GM12878 (cell line): ENCODE measurements around the gene DLK2. TPM values are rescaled to one million over a fixed set of nuclear protein-coding genes. Genes with fewer than 3 reads are reported as not detected.

Experiments used
- ATAC-seq: fragments of 200-7000 bp; cut with Tn5 transposase; 3 replicates; pipeline ENCODE4 v1.9.1; 2020; ENCODE audit warnings: mild to moderate bottlenecking, moderate library complexity
- BruUV-seq: library from RNA; stranded (reverse); fragments of 400-500 nt; replicated peaks from 2 replicates; lab custom pipeline; 2021; lab: Mats Ljungman, UMichigan
- CTCF ChIA-PET: fragments of 300-600 bp; sonication (Branson Sonifier 250); formaldehyde crosslinking; extraction: SDS; loops from one replicate; lab custom pipeline; 2021; ENCODE audit warnings: inconsistent platforms; lab: Yijun Ruan, JAX
- POLR2A ChIA-PET: fragments of 350-600 bp; formaldehyde crosslinking; extraction: SDS; loops from one replicate; lab custom pipeline; 2021; ENCODE audit warnings: inconsistent platforms; lab: Charles Lee
- RAD21 ChIA-PET: fragments of 300-600 bp; sonication (Branson Sonifier 250); formaldehyde crosslinking; loops from one replicate; lab custom pipeline; 2023; ENCODE audit warnings: antibody characterized with exemption; ENCODE audit not compliant: unreplicated experiment; lab: Charles Lee
- SMC1A ChIA-PET: fragments of 300-600 bp; sonication (Branson Sonifier 250); formaldehyde crosslinking; loops from one replicate; lab custom pipeline; 2023; ENCODE audit not compliant: unreplicated experiment, uncharacterized antibody; lab: Charles Lee
- DNase-seq: peaks from one replicate; pipeline ENCODE4 v3.0.0-alpha.2; 2011; ENCODE audit warnings: low read depth, low spot score
- FAIRE-seq: peaks from 3 replicates; lab custom pipeline; 2011; peaks lifted over from hg19 to GRCh38; lab: Jason Lieb, UNC
- H2AFZ ChIP-seq: 2 replicates; pipeline ENCODE4 v1.6.0; 2011; ENCODE audit warnings: low read depth, low read length, control low read depth; ENCODE audit not compliant: control insufficient read depth
- H3K27ac ChIP-seq: 2 replicates; pipeline ENCODE4 v1.5.1; 2011; ENCODE audit warnings: control low read depth; ENCODE audit not compliant: control insufficient read depth, insufficient read depth
- H3K27me3 ChIP-seq, 2 experiments: replicated peaks in 1 of 2; 2 replicates each; pipeline versions ENCODE4 v1.6.0 to v1.6.1; 2011; ENCODE audit warnings: low read length in 1 of 2; ENCODE audit not compliant: control insufficient read depth in 2 of 2, insufficient read depth in 2 of 2
- H3K36me3 ChIP-seq, 2 experiments: 2 replicates each; pipeline ENCODE4 v1.5.1; 2011; ENCODE audit warnings: low read length in 1 of 2; ENCODE audit not compliant: control insufficient read depth in 2 of 2, insufficient read depth in 2 of 2
- H3K4me1 ChIP-seq: 2 replicates; pipeline ENCODE4 v1.6.1; 2011; ENCODE audit warnings: mild to moderate bottlenecking, low read length, moderate library complexity, mixed read lengths; ENCODE audit not compliant: control insufficient read depth, insufficient read depth
- H3K4me2 ChIP-seq: 2 replicates; pipeline ENCODE4 v1.6.0; 2011; ENCODE audit warnings: control low read depth; ENCODE audit not compliant: control insufficient read depth, insufficient read depth
- H3K4me3 ChIP-seq: fragments of 200-600 bp; sonication (generic); 2 replicates; pipeline ENCODE4 v1.5.1; 2016
- H3K79me2 ChIP-seq: 2 replicates; pipeline ENCODE4 v1.6.0; 2011; ENCODE audit warnings: low read length; ENCODE audit not compliant: control insufficient read depth, insufficient read depth
- H3K9ac ChIP-seq: 2 replicates; pipeline ENCODE4 v1.8.0; 2011; ENCODE audit warnings: low read length, control low read depth, mixed read lengths; ENCODE audit not compliant: control insufficient read depth, insufficient read depth
- H3K9me3 ChIP-seq: replicated peaks from 3 replicates; pipeline ENCODE4 v1.5.1; 2011; ENCODE audit warnings: mild to moderate bottlenecking, low read length; ENCODE audit not compliant: control insufficient read depth, insufficient read depth
- H4K20me1 ChIP-seq: 2 replicates; pipeline ENCODE4 v1.6.0; 2011; ENCODE audit not compliant: control insufficient read depth, insufficient read depth
- BACH1 ChIP-seq: fragments of 450-650 bp; IDR thresholded peaks from 2 replicates; pipeline ENCODE4 v1.6.1; 2017; ENCODE audit warnings: mild to moderate bottlenecking, borderline replicate concordance
- BHLHE40 ChIP-seq, 2 experiments: fragments of 450-650 bp in 1 of 2; IDR thresholded peaks; 2 replicates each; pipeline ENCODE4 v1.6.1; 2011 to 2017; ENCODE audit warnings: low read depth in 2 of 2, borderline replicate concordance in 1 of 2, improper control_type of control experiment in 1 of 2, low read length in 1 of 2, mild to moderate bottlenecking in 1 of 2
- CHD2 ChIP-seq: IDR thresholded peaks from 2 replicates; pipeline ENCODE4 v1.6.1; 2011; ENCODE audit warnings: low read depth, low read length, improper control_type of control experiment, borderline replicate concordance
- FOS ChIP-seq: IDR thresholded peaks from 3 replicates; pipeline ENCODE4 v1.6.1; 2011; ENCODE audit warnings: borderline replicate concordance; ENCODE audit not compliant: insufficient read length; ENCODE audit errors: extremely low read depth
- KAT2A ChIP-seq: conservative IDR thresholded peaks from 2 replicates; pipeline ENCODE4 v1.6.1; 2011; ENCODE audit warnings: low read depth, low read length; ENCODE audit not compliant: control insufficient read depth
- KLF5 ChIP-seq: fragments of 450-650 bp; IDR thresholded peaks from 2 replicates; pipeline ENCODE4 v1.6.1; 2014; ENCODE audit warnings: mild to moderate bottlenecking; ENCODE audit not compliant: partially characterized antibody
- NR2C1 ChIP-seq: fragments of 450-650 bp; IDR thresholded peaks from 2 replicates; pipeline ENCODE4 v1.6.1; 2017; ENCODE audit warnings: antibody characterized with exemption, mild to moderate bottlenecking, moderate library complexity
- POLR2A ChIP-seq: IDR thresholded peaks from 2 replicates; pipeline ENCODE4 v1.6.1; 2011; ENCODE audit warnings: low read depth, mild to moderate bottlenecking, low read length
- POLR2AphosphoS2 ChIP-seq: IDR thresholded peaks from 2 replicates; pipeline ENCODE4 v1.6.1; 2011; ENCODE audit warnings: low read depth, mild to moderate bottlenecking, low read length, improper control_type of control experiment, moderate library complexity
- POU2F2 ChIP-seq: IDR thresholded peaks from 3 replicates; pipeline ENCODE4 v1.6.1; 2011; ENCODE audit warnings: low read depth, mild to moderate bottlenecking, low read length, borderline replicate concordance
- RELA ChIP-seq: fragments of 450-650 bp; IDR thresholded peaks from 2 replicates; pipeline ENCODE4 v1.8.0; 2014; ENCODE audit warnings: borderline replicate concordance; ENCODE audit not compliant: partially characterized antibody
- SREBF1 ChIP-seq: IDR thresholded peaks from 2 replicates; pipeline ENCODE4 v1.6.1; 2012; ENCODE audit warnings: mild to moderate bottlenecking, low read length
- WRNIP1 ChIP-seq: IDR thresholded peaks from 2 replicates; pipeline ENCODE4 v1.6.1; 2011; ENCODE audit warnings: low read depth, low read length, improper control_type of control experiment, borderline replicate concordance
- ZBED1 ChIP-seq: IDR thresholded peaks from 2 replicates; pipeline ENCODE4 v1.6.1; 2016; ENCODE audit warnings: borderline replicate concordance
- WGBS: methylation state at CpG from one replicate; pipeline ENCODE4 v1.1.6; 2016; ENCODE audit warnings: low lambda C conversion rate; ENCODE audit not compliant: insufficient replicate concordance, insufficient coverage; ENCODE audit errors: missing lambda C conversion rate; 5-methylcytosine and 5-hydroxymethylcytosine counted together
- in situ Hi-C: fragments of 300-500 bp; cut with MboI; formaldehyde crosslinking; loops from 9 replicates; pipeline ENCODE4 v1.14.3; 2018; ENCODE audit warnings: mixed read lengths
- intact Hi-C: fragments of 100-400 bp; cut with micrococcal nuclease; formaldehyde crosslinking; loops from one replicate; pipeline ENCODE4 v1.14.2; 2022; ENCODE audit not compliant: unreplicated experiment
- polyA plus RNA-seq, 11 experiments: library from polyadenylated mRNA; depleted of rRNA in 4 of 11; unstranded in 6 of 11; stranded (reverse) in 5 of 11; fragments of >200 nt; fragmentation: Nextera tagmentation in 4 of 11; fragmentation: Illumina TruSeq in 1 of 11; extraction: Ambion mirVana in 4 of 11; extraction: Trizol in 1 of 11; gene quantifications; 1 replicate in 1 of 11; 2 replicates in 10 of 11; pipeline versions ENCODE4 v1.2.1 to v1.2.3, GENCODE V29; 2011 to 2016; ENCODE audit warnings: inconsistent platforms in 2 of 11, missing spikeins in 2 of 11, low read depth in 1 of 11
- total RNA-seq, 4 experiments: library from RNA; depleted of rRNA in 3 of 4; stranded (reverse); fragments of >200 nt in 3 of 4; fragmentation: Illumina TruSeq in 1 of 4; extraction: Trizol in 1 of 4; gene quantifications; 2 replicates each; pipeline versions ENCODE4 v1.2.1 to v1.2.3, GENCODE V29; 2013 to 2021
- TF ChIP-seq, protein P1 (sequence below): fragments of 450-650 bp; IDR thresholded peaks from 2 replicates; pipeline ENCODE4 v1.6.1; 2017; ENCODE audit warnings: borderline replicate concordance
- TF ChIP-seq, protein P2 (sequence below): fragments of 150-350 bp; IDR thresholded peaks from 2 replicates; pipeline ENCODE4 v1.6.1; 2014; ENCODE audit warnings: mild to moderate bottlenecking, low read depth, low read length
- TF ChIP-seq, protein P3 (sequence below): fragments of 450-650 bp; conservative IDR thresholded peaks from 2 replicates; pipeline ENCODE4 v1.6.1; 2017; ENCODE audit warnings: mild to moderate bottlenecking, moderate library complexity

Gene DLK2
- total and polyA plus RNA-seq, 10 of the 15 experiments (the other 5 are each of a cell fraction or from before 2014, with no cell fraction given): 0.03 to 0.55 (median 0.38) TPM; not detected in 4

DNA sequence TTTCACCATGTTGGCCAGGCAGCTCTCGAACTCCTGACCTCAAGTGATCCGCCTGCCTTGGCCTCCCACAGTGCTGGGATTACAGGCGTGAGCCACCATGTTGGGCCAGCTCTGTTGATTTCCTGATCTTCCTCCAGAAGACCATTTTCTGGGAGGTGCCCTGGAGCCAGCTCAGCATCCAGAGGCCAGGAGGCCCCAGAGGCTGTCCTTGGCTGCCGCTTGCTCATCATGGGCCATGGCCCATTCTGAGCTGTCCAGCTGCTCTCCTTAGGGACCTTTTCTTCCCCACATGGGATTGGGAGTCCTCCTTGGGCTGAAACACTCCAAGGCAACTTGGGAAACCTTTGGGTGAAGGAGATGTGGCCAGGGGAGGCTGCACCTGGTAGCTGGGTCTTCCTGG, 39.4 kb upstream of the DLK2 start:
- FAIRE-seq: no peak
- H3K4me3 ChIP-seq: no peak overlapping the region
- H2AFZ ChIP-seq: no peak overlapping the region
- no peaks in the 10 kb centered on the region for H3K27me3 ChIP-seq
- intact Hi-C loops (no loop called here), in situ Hi-C loops (no loop called here)
- no peak overlapping the region for H3K4me2 ChIP-seq
- TF ChIP-seq ZBED1: no peak
- TF ChIP-seq WRNIP1: no peak
- TF ChIP-seq POU2F2: no peak
- TF ChIP-seq, protein P1, sequence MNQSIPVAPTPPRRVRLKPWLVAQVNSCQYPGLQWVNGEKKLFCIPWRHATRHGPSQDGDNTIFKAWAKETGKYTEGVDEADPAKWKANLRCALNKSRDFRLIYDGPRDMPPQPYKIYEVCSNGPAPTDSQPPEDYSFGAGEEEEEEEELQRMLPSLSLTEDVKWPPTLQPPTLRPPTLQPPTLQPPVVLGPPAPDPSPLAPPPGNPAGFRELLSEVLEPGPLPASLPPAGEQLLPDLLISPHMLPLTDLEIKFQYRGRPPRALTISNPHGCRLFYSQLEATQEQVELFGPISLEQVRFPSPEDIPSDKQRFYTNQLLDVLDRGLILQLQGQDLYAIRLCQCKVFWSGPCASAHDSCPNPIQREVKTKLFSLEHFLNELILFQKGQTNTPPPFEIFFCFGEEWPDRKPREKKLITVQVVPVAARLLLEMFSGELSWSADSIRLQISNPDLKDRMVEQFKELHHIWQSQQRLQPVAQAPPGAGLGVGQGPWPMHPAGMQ: no peak
- TF ChIP-seq RELA: no peak
- TF ChIP-seq SREBF1: no peak
- TF ChIP-seq, protein P2, sequence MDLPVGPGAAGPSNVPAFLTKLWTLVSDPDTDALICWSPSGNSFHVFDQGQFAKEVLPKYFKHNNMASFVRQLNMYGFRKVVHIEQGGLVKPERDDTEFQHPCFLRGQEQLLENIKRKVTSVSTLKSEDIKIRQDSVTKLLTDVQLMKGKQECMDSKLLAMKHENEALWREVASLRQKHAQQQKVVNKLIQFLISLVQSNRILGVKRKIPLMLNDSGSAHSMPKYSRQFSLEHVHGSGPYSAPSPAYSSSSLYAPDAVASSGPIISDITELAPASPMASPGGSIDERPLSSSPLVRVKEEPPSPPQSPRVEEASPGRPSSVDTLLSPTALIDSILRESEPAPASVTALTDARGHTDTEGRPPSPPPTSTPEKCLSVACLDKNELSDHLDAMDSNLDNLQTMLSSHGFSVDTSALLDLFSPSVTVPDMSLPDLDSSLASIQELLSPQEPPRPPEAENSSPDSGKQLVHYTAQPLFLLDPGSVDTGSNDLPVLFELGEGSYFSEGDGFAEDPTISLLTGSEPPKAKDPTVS: no peak
- TF ChIP-seq BHLHE40 (IDR thresholded peaks at IDR 0.05; ENCODE audit: borderline replicate concordance in 1 of 2, low read depth in 2 of 2, low read length in 1 of 2): no peak
- no peak for TF ChIP-seq POLR2AphosphoS2
- TF ChIP-seq BACH1: no peak
- TF ChIP-seq KAT2A: no peak
- no peak for TF ChIP-seq POLR2A
- no peak for TF ChIP-seq CHD2
- TF ChIP-seq FOS: no peak
- no peak for TF ChIP-seq KLF5
- no peak for TF ChIP-seq NR2C1
- TF ChIP-seq, protein P3, sequence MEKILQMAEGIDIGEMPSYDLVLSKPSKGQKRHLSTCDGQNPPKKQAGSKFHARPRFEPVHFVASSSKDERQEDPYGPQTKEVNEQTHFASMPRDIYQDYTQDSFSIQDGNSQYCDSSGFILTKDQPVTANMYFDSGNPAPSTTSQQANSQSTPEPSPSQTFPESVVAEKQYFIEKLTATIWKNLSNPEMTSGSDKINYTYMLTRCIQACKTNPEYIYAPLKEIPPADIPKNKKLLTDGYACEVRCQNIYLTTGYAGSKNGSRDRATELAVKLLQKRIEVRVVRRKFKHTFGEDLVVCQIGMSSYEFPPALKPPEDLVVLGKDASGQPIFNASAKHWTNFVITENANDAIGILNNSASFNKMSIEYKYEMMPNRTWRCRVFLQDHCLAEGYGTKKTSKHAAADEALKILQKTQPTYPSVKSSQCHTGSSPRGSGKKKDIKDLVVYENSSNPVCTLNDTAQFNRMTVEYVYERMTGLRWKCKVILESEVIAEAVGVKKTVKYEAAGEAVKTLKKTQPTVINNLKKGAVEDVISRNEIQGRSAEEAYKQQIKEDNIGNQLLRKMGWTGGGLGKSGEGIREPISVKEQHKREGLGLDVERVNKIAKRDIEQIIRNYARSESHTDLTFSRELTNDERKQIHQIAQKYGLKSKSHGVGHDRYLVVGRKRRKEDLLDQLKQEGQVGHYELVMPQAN: no peak
- no peaks in the 10 kb centered on the region for H3K9me3 ChIP-seq
- RAD21 ChIA-PET: interaction anchor here (1.1 kb wide), 1 partner anchor 13 kb away, joined by 4 read pairs; no protein-coding TSS in a partner anchor
- no TSS peak for BruUV-seq
- H3K9ac ChIP-seq: no peak overlapping the region
- CTCF ChIA-PET: interaction anchor here (1.0 to 7.6 kb wide), 4 partner anchors 12 to 231 kb away, joined by 3 to 70 read pairs (median 4); partner anchors contain the start of gene LRRC73
- H3K79me2 ChIP-seq: no peaks in the 10 kb centered on the region
- H3K36me3 ChIP-seq: peaks cover 3 to 6% of the 10 kb centered on the region in 2 experiments; a peak in 3 of 4 replicates
- H4K20me1 ChIP-seq: no peaks in the 10 kb centered on the region; the same call in 1 of the 2 replicates
- ATAC-seq: no peak
- H3K27ac ChIP-seq: no peak overlapping the region
- POLR2A ChIA-PET: interaction anchor here (0.5 to 0.7 kb wide), 2 partner anchors 52 to 715 kb away, joined by 3 to 6 read pairs; no protein-coding TSS in a partner anchor
- 94% methylated on average over 4 of the region's 4 CpGs for WGBS
- SMC1A ChIA-PET: interaction anchor here (0.5 to 1.7 kb wide), 4 partner anchors 9 to 105 kb away, joined by 3 to 5 read pairs (median 4); no protein-coding TSS in a partner anchor
- no peak for DNase-seq
- H3K4me1 ChIP-seq: no peaks in the 10 kb centered on the region
